ENCODE results near the gene UQCRH. TPM values are rescaled to one million over a fixed set of nuclear protein-coding genes. Genes with fewer than 3 reads are reported as not detected.
A peak's percentile ranks its signal among the peaks of the same experiment; 100 is the strongest.
"Not testable (repeated sequence)": the region's sequence is repeated elsewhere in the genome, so short reads cannot be mapped to it uniquely, and the experiment has no call there.

The UQCRH gene
- total and polyA plus RNA-seq, 2 donors from 2014 or later: 188 to 850 TPM

DNA sequence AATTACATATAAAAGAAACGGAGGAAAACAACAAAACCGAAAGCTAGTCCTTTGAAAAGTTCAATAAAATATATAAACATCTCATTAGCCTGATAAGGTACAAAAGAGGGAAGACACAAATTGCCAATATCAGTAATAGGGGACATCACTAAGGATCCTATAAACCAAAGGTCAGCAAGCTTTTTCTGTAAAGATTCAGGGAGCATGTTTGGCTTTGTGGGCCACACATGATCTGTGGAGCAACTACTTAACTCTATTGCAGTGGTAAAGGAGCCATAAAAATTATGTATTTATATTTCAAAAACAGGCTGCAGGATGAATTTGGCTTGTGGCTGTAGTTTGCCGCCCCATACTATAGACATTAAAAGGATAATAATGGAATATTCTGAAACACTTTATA, 31.6 kb downstream of the UQCRH start:
- FAIRE-seq: no peak
- H3K9me3 ChIP-seq (ENCODE audit: control insufficient read depth in 2 of 3, insufficient read depth in 1 of 3, low read length in 3 of 3): no peaks in the 10 kb centered on the region
- no peaks in the 10 kb centered on the region for H3K36me3 ChIP-seq (ENCODE audit: control insufficient read depth in 2 of 3, insufficient read depth in 3 of 3, low read length in 3 of 3)
- H3K4me1 ChIP-seq (ENCODE audit: control insufficient read depth in 2 of 3, insufficient read depth in 2 of 3, low read depth in 1 of 3, low read length in 3 of 3): peaks cover 0 to 2% (median 0%) of the 10 kb centered on the region in 3 donors
- intact Hi-C loops (cut with DNase I): no loop called here
- TF ChIP-seq, protein P1, sequence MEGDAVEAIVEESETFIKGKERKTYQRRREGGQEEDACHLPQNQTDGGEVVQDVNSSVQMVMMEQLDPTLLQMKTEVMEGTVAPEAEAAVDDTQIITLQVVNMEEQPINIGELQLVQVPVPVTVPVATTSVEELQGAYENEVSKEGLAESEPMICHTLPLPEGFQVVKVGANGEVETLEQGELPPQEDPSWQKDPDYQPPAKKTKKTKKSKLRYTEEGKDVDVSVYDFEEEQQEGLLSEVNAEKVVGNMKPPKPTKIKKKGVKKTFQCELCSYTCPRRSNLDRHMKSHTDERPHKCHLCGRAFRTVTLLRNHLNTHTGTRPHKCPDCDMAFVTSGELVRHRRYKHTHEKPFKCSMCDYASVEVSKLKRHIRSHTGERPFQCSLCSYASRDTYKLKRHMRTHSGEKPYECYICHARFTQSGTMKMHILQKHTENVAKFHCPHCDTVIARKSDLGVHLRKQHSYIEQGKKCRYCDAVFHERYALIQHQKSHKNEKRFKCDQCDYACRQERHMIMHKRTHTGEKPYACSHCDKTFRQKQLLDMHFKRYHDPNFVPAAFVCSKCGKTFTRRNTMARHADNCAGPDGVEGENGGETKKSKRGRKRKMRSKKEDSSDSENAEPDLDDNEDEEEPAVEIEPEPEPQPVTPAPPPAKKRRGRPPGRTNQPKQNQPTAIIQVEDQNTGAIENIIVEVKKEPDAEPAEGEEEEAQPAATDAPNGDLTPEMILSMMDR (IDR thresholded peaks at IDR 0.05; ENCODE audit: borderline replicate concordance, extremely low read depth, insufficient read depth): no peak
- no peak overlapping the region for H3K27ac ChIP-seq (ENCODE audit: low read depth in 2 of 2, low read length in 2 of 2)
- no peak overlapping the region for H3K4me3 ChIP-seq (ENCODE audit: low read length in 3 of 3)
- DNase-seq: no peak
- no peaks in the 10 kb centered on the region for H3K27me3 ChIP-seq (ENCODE audit: control insufficient read depth, insufficient read depth, low read length)
- no peak overlapping the region for H3K9ac ChIP-seq (ENCODE audit: low read length in 3 of 3)

DNA sequence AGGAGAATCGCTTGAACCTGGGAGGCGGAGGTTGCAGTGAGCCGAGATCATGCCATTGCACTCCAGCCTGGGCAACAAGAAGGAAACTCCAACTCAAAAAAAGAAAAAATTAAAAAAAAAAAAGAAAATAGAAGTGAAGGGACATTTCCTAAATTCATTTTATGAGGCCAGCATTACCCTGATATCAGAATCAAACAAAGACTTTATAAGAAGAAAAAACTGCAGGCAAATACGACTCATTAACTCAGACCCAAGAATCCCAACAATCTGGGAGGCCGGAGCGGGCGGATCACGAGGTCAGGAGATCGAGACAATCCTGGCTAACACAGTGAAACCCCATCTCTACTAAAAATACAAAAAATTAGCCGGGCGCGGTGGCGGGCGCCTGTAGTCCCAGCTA, 33.9 kb downstream of the UQCRH start:
- H3K4me3 ChIP-seq (ENCODE audit: low read length in 3 of 3); FAIRE-seq; H3K27me3 ChIP-seq (ENCODE audit: control insufficient read depth, insufficient read depth, low read length); H3K9me3 ChIP-seq (ENCODE audit: control insufficient read depth in 2 of 3, insufficient read depth in 1 of 3, low read length in 3 of 3); H3K9ac ChIP-seq (ENCODE audit: low read length in 3 of 3); intact Hi-C loops (cut with DNase I); DNase-seq; H3K4me1 ChIP-seq (ENCODE audit: control insufficient read depth in 2 of 3, insufficient read depth in 2 of 3, low read depth in 1 of 3, low read length in 3 of 3); H3K36me3 ChIP-seq (ENCODE audit: control insufficient read depth in 2 of 3, insufficient read depth in 3 of 3, low read length in 3 of 3); H3K27ac ChIP-seq (ENCODE audit: low read depth in 2 of 2, low read length in 2 of 2): not testable (repeated sequence)

DNA sequence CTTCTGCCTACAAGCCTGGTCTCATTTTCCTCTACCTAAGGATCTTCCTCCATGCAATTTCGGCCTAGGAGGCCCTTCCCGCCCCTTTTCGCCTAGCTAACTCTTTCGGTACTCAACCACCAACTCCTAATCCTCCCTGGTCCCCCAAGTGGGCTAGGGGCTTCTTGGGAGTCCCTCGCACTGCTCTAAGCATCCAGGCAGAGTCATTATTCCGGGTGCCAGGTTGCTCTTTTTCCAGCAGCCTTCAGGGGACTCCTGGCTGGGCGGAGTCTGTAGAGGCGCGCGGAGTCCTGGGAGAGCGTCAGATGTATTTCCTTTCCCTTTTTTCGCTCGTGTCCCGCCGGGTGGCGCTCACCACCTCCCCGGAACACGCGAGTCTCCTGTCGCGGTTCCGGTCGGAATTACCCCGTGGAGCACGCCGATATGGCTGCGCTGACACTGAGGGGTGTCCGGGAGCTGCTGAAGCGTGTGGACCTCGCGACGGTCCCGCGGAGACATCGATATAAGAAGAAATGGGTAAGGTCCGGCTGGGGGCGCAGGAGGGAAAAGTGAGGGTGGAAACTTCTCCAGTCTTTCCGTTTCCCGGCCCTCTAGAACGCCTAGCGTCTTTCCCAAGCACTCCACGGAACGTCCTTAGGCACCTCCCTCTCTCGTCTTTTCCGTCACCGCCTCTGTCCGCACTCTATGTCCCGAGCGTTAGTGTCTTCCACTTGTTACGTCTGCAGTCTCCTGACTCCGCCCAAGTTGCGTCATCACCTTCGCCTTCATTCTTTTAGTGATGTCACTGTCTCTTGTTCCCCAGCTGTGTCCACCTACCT, 37.1 kb downstream of the UQCRH start, which contains the start of gene NSUN4:
Gene NSUN4 (plus strand): TSS at position 404 of the 818 bp plus-strand sequence. CDS start 20 bp downstream, at position 424.
- FAIRE-seq (peak; percentile 19), DNase-seq (peak; percentile 93 to 99 (median 97))
- H3K4me1 ChIP-seq (ENCODE audit: control insufficient read depth in 2 of 3, insufficient read depth in 2 of 3, low read depth in 1 of 3, low read length in 3 of 3): peaks cover 0 to 9% (median 7%) of the 10 kb centered on the region in 3 donors
- peak within 1 kb of the TSS; percentile 98 for H3K27ac ChIP-seq (ENCODE audit: low read depth in 2 of 2, low read length in 2 of 2)
- no peaks in the 10 kb centered on the region for H3K27me3 ChIP-seq (ENCODE audit: control insufficient read depth, insufficient read depth, low read length)
- H3K9ac ChIP-seq (ENCODE audit: low read length in 3 of 3): peak within 1 kb of the TSS; percentile 82 to 98 (median 95)
- intact Hi-C loops (cut with DNase I): no loop called here
- H3K4me3 ChIP-seq (ENCODE audit: low read length in 3 of 3): peak within 1 kb of the TSS; percentile 91 to 95 (median 94)
- no peaks in the 10 kb centered on the region for H3K9me3 ChIP-seq (ENCODE audit: control insufficient read depth in 2 of 3, insufficient read depth in 1 of 3, low read length in 3 of 3)
- H3K36me3 ChIP-seq (ENCODE audit: control insufficient read depth in 2 of 3, insufficient read depth in 3 of 3, low read length in 3 of 3): peaks cover 2 to 12% (median 8%) of the 10 kb centered on the region in 3 donors
- TF ChIP-seq, protein P1 (IDR thresholded peaks at IDR 0.05; ENCODE audit: borderline replicate concordance, extremely low read depth, insufficient read depth): peak; percentile 73
